Measurements from ENCODE around the gene NKAPD1. TPM values are rescaled to one million over a fixed set of nuclear protein-coding genes. Genes with fewer than 3 reads are reported as not detected.
"Not testable (repeated sequence)": the region's sequence is repeated elsewhere in the genome, so short reads cannot be mapped to it uniquely, and the experiment has no call there.

NKAPD1 gene
- 10 to 100 TPM; 48.8 to 61.1 (median 55.4) TPM for polyA plus RNA-seq (ENCODE audit: insufficient read length in 4 of 4)

GRCh38 chr11:112073941-112074811 is at the start of gene NKAPD1, which contains the start of gene PIH1D2:
Gene NKAPD1 (plus strand): TSS chr11:112074299. CDS start chr11:112075575, 1,276 bp downstream.
Gene PIH1D2 (minus strand): TSS chr11:112074017. CDS start chr11:112073174, 843 bp downstream.
- DNase-seq (ENCODE audit: low read depth in 4 of 4, low spot score in 2 of 4), result peak; percentile 77 to 91 (median 82)

GRCh38 chr11:112024773-112025678 is 49.1 kb upstream of the NKAPD1 start, which contains the start of gene DLAT:
Gene DLAT (plus strand): TSS chr11:112025408. CDS start chr11:112025473, 65 bp downstream.
- DNase-seq (ENCODE audit: low read depth in 4 of 4, low spot score in 2 of 4), result peak; percentile 76 to 89 (median 82)

GRCh38 chr11:112025707-112026106 is 48.4 kb upstream of the NKAPD1 start:
- peak in 2 of 4 donors; percentile 7 for DNase-seq (ENCODE audit: low read depth in 4 of 4, low spot score in 2 of 4)

GRCh38 chr11:112026784-112027410 is 47.2 kb upstream of the NKAPD1 start:
- not testable (repeated sequence) for DNase-seq (ENCODE audit: low read depth in 4 of 4, low spot score in 2 of 4)

- DNase-seq (ENCODE audit: low read depth in 4 of 4, low spot score in 2 of 4), result no peak
These were observed 44.6 kb upstream of the NKAPD1 start for GRCh38 chr11:112029460-112029859.

GRCh38 chr11:112033902-112034301 is 40.2 kb upstream of the NKAPD1 start:
- DNase-seq (ENCODE audit: low read depth in 4 of 4, low spot score in 2 of 4), result no peak

- DNase-seq (ENCODE audit: low read depth in 4 of 4, low spot score in 2 of 4), result no peak
These were observed 36.6 kb upstream of the NKAPD1 start for GRCh38 chr11:112037527-112037926.

GRCh38 chr11:112042161-112042960 is 31.7 kb upstream of the NKAPD1 start:
- no peak for DNase-seq (ENCODE audit: low read depth in 4 of 4, low spot score in 2 of 4)

GRCh38 chr11:112042961-112043304 is 31.2 kb upstream of the NKAPD1 start:
- DNase-seq (ENCODE audit: low read depth in 4 of 4, low spot score in 2 of 4), result no peak

GRCh38 chr11:112044961-112045360 is 29.1 kb upstream of the NKAPD1 start:
- no peak for DNase-seq (ENCODE audit: low read depth in 4 of 4, low spot score in 2 of 4)

GRCh38 chr11:112046647-112047046 is 27.5 kb upstream of the NKAPD1 start:
- not testable (repeated sequence) for DNase-seq (ENCODE audit: low read depth in 4 of 4, low spot score in 2 of 4)

- DNase-seq (ENCODE audit: low read depth in 4 of 4, low spot score in 2 of 4), result not testable (repeated sequence)
These were observed 25.8 kb upstream of the NKAPD1 start for GRCh38 chr11:112048256-112048655.

- DNase-seq (ENCODE audit: low read depth in 4 of 4, low spot score in 2 of 4), result no peak
These were observed 24.3 kb upstream of the NKAPD1 start for GRCh38 chr11:112049777-112050176.

- no peak for DNase-seq (ENCODE audit: low read depth in 4 of 4, low spot score in 2 of 4)
These were observed 23.4 kb upstream of the NKAPD1 start for GRCh38 chr11:112050721-112051120.

- no peak for DNase-seq (ENCODE audit: low read depth in 4 of 4, low spot score in 2 of 4)
These were observed 22.3 kb upstream of the NKAPD1 start for GRCh38 chr11:112051768-112052167.

GRCh38 chr11:112057170-112057569 is 16.9 kb upstream of the NKAPD1 start:
- DNase-seq (ENCODE audit: low read depth in 4 of 4, low spot score in 2 of 4), result no peak

- DNase-seq (ENCODE audit: low read depth in 4 of 4, low spot score in 2 of 4), result no peak
These were observed 16.0 kb upstream of the NKAPD1 start for GRCh38 chr11:112058103-112058502.

- no peak for DNase-seq (ENCODE audit: low read depth in 4 of 4, low spot score in 2 of 4)
These were observed 11.2 kb upstream of the NKAPD1 start for GRCh38 chr11:112062923-112063322.

GRCh38 chr11:112082729-112083128 is 8.6 kb downstream of the NKAPD1 start:
- no peak for DNase-seq (ENCODE audit: low read depth in 4 of 4, low spot score in 2 of 4)

All from left renal cortex interstitium (tissue), 4 donors.